Heart right ventricle (tissue), 16 donors: ENCODE results near the gene SLC5A5. TPM values are rescaled to one million over a fixed set of nuclear protein-coding genes. Genes with fewer than 3 reads are reported as not detected.

Source experiments
- ATAC-seq, 8 donors: fragments of 200-7000 bp; cut with Tn5 transposase; one replicate each; pipeline ENCODE4 v1.9.1; 2020; ENCODE audit warnings: mild to moderate bottlenecking in 8 of 8, moderate library complexity in 8 of 8, moderate number of reproducible peaks in 1 of 8
- DNase-seq, 2 donors: peaks; one replicate each; pipeline ENCODE4 v3.0.0-alpha.2; 2020
- H3K27ac ChIP-seq, 10 donors: fragments of 200-600 bp; sonication (generic) in 2 of 10; one replicate each; pipeline versions ENCODE4 v1.5.0 to v1.8.0; 2020 to 2022; ENCODE audit warnings: mild to moderate bottlenecking in 3 of 10
- H3K27me3 ChIP-seq, 7 donors: fragments of 200-600 bp; one replicate each; pipeline ENCODE4 v1.8.0; 2021 to 2022; ENCODE audit warnings: mild to moderate bottlenecking in 2 of 7
- H3K36me3 ChIP-seq, 9 donors: fragments of 200-600 bp; sonication (generic) in 1 of 9; one replicate each; pipeline versions ENCODE4 v1.5.0 to v1.8.0; 2020 to 2022; ENCODE audit warnings: mild to moderate bottlenecking in 2 of 9
- H3K4me1 ChIP-seq, 9 donors: fragments of 200-600 bp; sonication (generic) in 1 of 9; one replicate each; pipeline versions ENCODE4 v1.5.0 to v1.8.0; 2020 to 2022; ENCODE audit warnings: mild to moderate bottlenecking in 4 of 9
- H3K4me3 ChIP-seq, 10 donors: fragments of 200-600 bp; sonication (generic) in 2 of 10; one replicate each; pipeline versions ENCODE4 v1.5.0 to v1.8.0; 2020 to 2022; ENCODE audit warnings: mild to moderate bottlenecking in 7 of 10, moderate library complexity in 2 of 10
- H3K9me3 ChIP-seq, 11 donors: fragments of 200-600 bp in 10 of 11; sonication (generic) in 2 of 11; one replicate each; pipeline versions ENCODE4 v1.5.0 to v1.8.0; 2013 to 2022; ENCODE audit warnings: mild to moderate bottlenecking in 2 of 11, control low read depth in 1 of 11, moderate library complexity in 1 of 11
- WGBS, 2 donors: extraction: QIAGEN DNeasy Blood & Tissue Kit; methylation state at CpG; one replicate each; pipeline ENCODE4 v1.1.7; 2013; ENCODE audit warnings: inconsistent platforms in 1 of 2; 5-methylcytosine and 5-hydroxymethylcytosine counted together
- intact Hi-C, 10 donors: fragments of 100-400 bp; cut with DNase I; formaldehyde crosslinking; loops; one replicate each; pipeline versions ENCODE4 v1.11.1 to v1.14.2; 2022
- polyA plus RNA-seq, 2 donors: library from polyadenylated mRNA; stranded (reverse); fragments of 200-250 nt; gene quantifications; one replicate each; pipeline ENCODE4 v1.2.3, GENCODE V29; 2013
- total RNA-seq, 10 donors: library from RNA; stranded (reverse); fragmentation: NEBNext Ultra II Directional in 3 of 10; extraction: Animal tissue kit (Norgen Biotek cat#: 25700) in 3 of 10; gene quantifications; one replicate each; pipeline versions ENCODE4 v1.2.1 to v1.2.4, GENCODE V29; 2021 to 2023
- TF ChIP-seq, protein P1 (sequence below), 9 donors: fragments of 200-600 bp; sonication (generic) in 2 of 9; IDR thresholded peaks; one replicate each; pipeline versions ENCODE4 v1.5.0 to v1.8.0; 2021 to 2022; ENCODE audit warnings: antibody characterized with exemption in 9 of 9, mild to moderate bottlenecking in 5 of 9, moderate library complexity in 1 of 9
- donor health status: Arrhythmogenic right ventricular cardiomyopathy.
- donor health status: ischemic (EF 13 %, LVEDD 7.1; RV severe dilation, severe dysfunction).
- donor health status: healthy with polysubstance abuse.
- donor health status: DM: no; HTN: yes; CAD: no.
- donor health status: DM: no; HTN: no; CAD: no.
- donor health status: ischemic (EF 25% LVEDD 6.9; RV normal size, moderate dysfunction).
- donor health status: ischemic (EF 25% LVEDD 5.7; RV mildly dilated, moderate dysfunction).
- donor health status: healthy.
- donor health status: DM: yes; HTN: yes; CAD: no.
- donor health status: Ischemic cardiomyopathy.
- donor health status: ischemic (EF 35%, LVEDD 5.7; RV mildly dilated, moderate dysfunction).
- donor health status: nonischemic (EF 11% LVEDD 7.7; RV severe dilation, severe dysfunction).
- donor health status: DM: yes; HTN: yes; CAD: no.
- donor health status: PGD.
- donor health status: ischemic (EF 29% LVEDD 5.4; RV normal size, mild dysfunction).
- donor health status: nonischemic (EF 23%, LVEDD 6.1; RV moderate dilation, normal function).

Gene SLC5A5
- total and polyA plus RNA-seq, 12 donors = 0.16 TPM; not detected in 11

DNA sequence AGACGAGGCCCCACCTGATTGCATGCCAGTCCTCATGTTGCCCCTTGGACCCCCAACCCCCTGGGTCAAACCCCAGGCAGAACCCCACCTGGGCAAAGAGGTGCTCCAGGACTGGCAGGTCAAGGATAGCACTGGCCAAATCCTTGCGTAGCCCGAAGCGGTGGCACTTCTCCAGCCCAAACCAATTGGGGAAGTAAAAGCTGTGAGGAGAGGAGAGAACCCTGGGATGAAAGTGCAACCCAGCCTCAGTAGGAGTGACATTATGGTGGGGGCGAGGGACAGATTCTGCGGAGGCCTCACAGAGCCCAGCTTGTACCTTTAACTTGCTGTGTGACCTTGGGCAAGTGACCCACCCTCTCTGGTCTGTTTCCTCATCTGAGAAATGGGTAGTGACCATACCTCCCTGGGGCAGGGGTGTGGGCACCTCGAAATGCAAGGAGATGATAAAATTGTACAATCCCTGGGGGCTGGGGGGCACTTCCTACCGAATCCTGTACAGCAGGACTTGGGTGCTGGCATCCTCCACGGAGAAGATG lies 28.4 kb upstream of the SLC5A5 start:
- 85 to 90% methylated on average over 9 of the region's 9 CpGs for WGBS, 2 donors
- Histone ChIP-seq H3K27me3 (peaks cover 0 to 75% (median 18%) of the 10 kb centered on the region in 7 donors), H3K4me3 (no peak overlapping the region), H3K27ac (peak overlapping the region in 1 of 10 donors; percentile 14), H3K4me1 (peaks cover 0 to 64% (median 18%) of the 10 kb centered on the region in 9 donors), H3K36me3 (peaks cover 0 to 55% (median 0%) of the 10 kb centered on the region in 9 donors), H3K9me3 (no peaks in the 10 kb centered on the region)
- TF ChIP-seq, protein P1, sequence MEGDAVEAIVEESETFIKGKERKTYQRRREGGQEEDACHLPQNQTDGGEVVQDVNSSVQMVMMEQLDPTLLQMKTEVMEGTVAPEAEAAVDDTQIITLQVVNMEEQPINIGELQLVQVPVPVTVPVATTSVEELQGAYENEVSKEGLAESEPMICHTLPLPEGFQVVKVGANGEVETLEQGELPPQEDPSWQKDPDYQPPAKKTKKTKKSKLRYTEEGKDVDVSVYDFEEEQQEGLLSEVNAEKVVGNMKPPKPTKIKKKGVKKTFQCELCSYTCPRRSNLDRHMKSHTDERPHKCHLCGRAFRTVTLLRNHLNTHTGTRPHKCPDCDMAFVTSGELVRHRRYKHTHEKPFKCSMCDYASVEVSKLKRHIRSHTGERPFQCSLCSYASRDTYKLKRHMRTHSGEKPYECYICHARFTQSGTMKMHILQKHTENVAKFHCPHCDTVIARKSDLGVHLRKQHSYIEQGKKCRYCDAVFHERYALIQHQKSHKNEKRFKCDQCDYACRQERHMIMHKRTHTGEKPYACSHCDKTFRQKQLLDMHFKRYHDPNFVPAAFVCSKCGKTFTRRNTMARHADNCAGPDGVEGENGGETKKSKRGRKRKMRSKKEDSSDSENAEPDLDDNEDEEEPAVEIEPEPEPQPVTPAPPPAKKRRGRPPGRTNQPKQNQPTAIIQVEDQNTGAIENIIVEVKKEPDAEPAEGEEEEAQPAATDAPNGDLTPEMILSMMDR (IDR thresholded peaks at IDR 0.05) = no peak
- intact Hi-C loops = no loop called here
- no peak for DNase-seq
- ATAC-seq = no peak

DNA sequence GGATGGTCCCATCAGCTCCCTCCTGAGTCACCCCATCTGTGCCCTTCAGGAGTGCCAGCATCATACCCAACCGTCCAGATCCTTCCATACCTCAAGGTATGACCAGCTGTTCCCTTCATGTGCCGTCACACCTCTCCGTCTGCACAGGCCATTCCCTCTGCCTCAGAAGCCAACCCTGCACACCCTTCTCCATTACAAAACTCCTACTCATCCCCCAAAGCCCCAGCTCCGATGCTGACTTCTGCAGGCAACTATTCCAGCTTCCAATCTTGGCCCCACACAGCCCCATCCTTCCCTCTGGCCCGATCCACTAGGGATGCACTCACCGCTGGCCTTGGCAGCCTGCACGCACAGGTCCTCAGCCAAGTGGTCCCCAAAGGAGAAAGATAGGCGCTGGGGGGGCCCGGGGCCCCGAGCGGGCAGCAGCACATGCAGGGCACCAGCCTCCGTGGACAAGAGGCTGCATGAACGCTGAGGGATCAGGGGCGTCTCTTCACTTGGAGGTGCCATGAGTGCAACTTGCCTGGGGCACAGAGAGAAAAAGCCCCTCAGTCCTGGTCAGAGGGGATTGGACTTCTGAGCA lies 27.7 kb upstream of the SLC5A5 start:
- Histone ChIP-seq H3K9me3 (no peaks in the 10 kb centered on the region), H3K4me3 (no peak overlapping the region), H3K27me3 (peaks cover 0 to 72% (median 18%) of the 10 kb centered on the region in 7 donors), H3K4me1 (peaks cover 0 to 70% (median 20%) of the 10 kb centered on the region in 9 donors), H3K36me3 (peaks cover 0 to 49% (median 0%) of the 10 kb centered on the region in 9 donors), H3K27ac (peak overlapping the region in 1 of 10 donors; percentile 14)
- ATAC-seq (no peak), DNase-seq (no peak)
- WGBS, 2 donors = 84 to 90% methylated on average over 14 of the region's 14 CpGs
- intact Hi-C loops = no loop called here
- TF ChIP-seq, protein P1 (IDR thresholded peaks at IDR 0.05) = no peak

DNA sequence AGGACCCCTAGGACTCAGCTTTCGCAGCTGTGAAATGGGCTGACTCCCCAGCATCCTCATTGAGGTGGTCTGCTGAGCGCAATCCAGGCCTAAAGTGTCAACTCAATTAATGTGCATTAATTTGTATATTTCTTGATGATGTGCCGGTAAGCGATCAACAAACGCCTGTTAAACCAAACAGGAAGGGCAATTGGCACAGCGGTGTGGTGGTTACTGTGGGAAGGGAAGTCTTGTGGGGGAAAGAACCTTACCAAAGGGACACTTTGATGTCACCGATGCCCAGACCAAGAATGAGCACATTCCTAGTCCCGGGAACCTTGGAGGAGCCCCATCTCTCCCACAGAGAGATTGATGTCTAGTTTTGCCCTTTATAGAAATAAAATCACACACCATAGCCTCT lies 25.6 kb upstream of the SLC5A5 start:
- peaks cover 0 to 91% (median 19%) of the 10 kb centered on the region in 9 donors for H3K4me1 ChIP-seq
- intact Hi-C loops = no loop called here
- peaks cover 0 to 27% (median 0%) of the 10 kb centered on the region in 9 donors for H3K36me3 ChIP-seq
- ATAC-seq = no peak
- TF ChIP-seq, protein P1 (IDR thresholded peaks at IDR 0.05) = no peak
- DNase-seq = no peak
- peaks cover 0 to 58% (median 13%) of the 10 kb centered on the region in 7 donors for H3K27me3 ChIP-seq
- no peaks in the 10 kb centered on the region for H3K9me3 ChIP-seq
- WGBS, 2 donors = 86 to 90% methylated on average over 8 of the region's 8 CpGs
- H3K4me3 ChIP-seq = peak overlapping the region in 1 of 10 donors; percentile 70
- H3K27ac ChIP-seq = peak overlapping the region in 1 of 10 donors; percentile 97

DNA sequence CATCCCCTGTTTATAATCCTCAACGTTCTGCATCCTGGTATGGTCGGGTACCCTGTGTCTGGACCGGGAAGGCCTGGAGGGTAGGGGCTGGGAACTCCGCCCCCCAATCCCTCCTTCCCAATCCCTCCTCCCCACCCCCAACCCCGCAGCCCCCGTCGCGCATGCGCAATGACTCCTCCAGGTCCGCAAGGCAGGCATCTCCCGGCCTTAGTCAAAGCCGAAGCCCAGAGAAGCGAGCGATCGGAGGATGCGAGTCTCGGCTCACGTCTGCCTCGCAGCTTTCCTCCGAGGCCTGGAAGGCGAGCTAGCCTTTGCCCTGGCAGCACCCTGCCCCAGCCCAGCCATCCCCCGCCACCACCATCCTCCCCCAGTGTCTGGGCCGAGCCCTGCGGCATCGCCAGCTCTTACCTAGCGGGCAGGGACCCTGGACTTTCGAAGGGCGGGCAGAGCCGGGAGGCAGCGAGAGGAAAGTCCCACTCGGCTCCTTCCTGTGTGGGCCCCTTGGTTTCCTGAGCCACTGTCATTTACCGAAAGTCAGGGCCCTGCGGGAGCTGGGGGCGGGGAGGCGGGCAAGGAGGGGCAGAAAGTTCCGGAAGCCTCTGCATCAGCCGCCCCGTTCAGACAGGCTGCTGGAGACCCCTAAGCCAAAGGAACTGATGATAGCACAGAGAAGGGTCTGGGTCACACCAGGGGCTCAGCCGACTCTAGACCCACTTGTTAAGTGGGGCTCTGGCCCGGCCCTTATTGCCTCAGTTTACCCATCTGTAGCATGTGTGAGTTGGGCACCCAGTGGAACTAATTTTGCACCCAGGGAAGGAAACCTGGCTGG lies 24.0 kb upstream of the SLC5A5 start, which contains the start of gene JAK3:
JAK3 (minus strand) TSS at position 445 of the 829 bp plus-strand sequence. CDS start 3,565 bp downstream, outside the sequence.
- H3K4me3 ChIP-seq = peak within 1 kb of the TSS in 9 of 10 donors; percentile 21 to 70 (median 52)
- H3K36me3 ChIP-seq = peaks cover 0 to 14% (median 0%) of the 10 kb centered on the region in 9 donors
- H3K27ac ChIP-seq = peak within 1 kb of the TSS in 9 of 10 donors; percentile 51 to 97 (median 69)
- TF ChIP-seq, protein P1 (IDR thresholded peaks at IDR 0.05) = no peak
- WGBS, 2 donors = 8 to 9% methylated on average over 40 of the region's 40 CpGs
- DNase-seq (peak; percentile 63 to 79), ATAC-seq (peak in 7 of 8 donors; percentile 43 to 77 (median 71))
- intact Hi-C loops = no loop called here
- H3K9me3 ChIP-seq = no peaks in the 10 kb centered on the region
- H3K4me1 ChIP-seq = peaks cover 0 to 84% (median 13%) of the 10 kb centered on the region in 9 donors
- H3K27me3 ChIP-seq = peaks cover 0 to 47% (median 4%) of the 10 kb centered on the region in 7 donors
